OCI-LY3 (cell line): ENCODE measurements around the gene CIAO3.

Experiments
- H2AFZ ChIP-seq: fragments of 200-600, 300-600 bp; shearing (Covaris generic); 2 replicates; pipeline ENCODE4 v1.6.0; 2014; ENCODE audit warnings: antibody characterized with exemption, low read depth, low read length
- H3K27ac ChIP-seq: fragments of 200-600, 300-600 bp; sonication (generic); 2 replicates; pipeline ENCODE4 v1.5.1; 2014; ENCODE audit warnings: mild to moderate bottlenecking, low read length, moderate library complexity, mixed read lengths
- H3K27me3 ChIP-seq: fragments of 200-600, 300-600 bp; sonication (generic); 2 replicates; pipeline ENCODE4 v1.6.1; 2014; ENCODE audit warnings: low read depth, low read length, mixed read lengths
- H3K36me3 ChIP-seq: fragments of 200-600, 300-600 bp; sonication (generic); replicated peaks from 2 replicates; pipeline ENCODE3; 2014; ENCODE audit warnings: low read depth, low read length, mixed read lengths
- H3K4me1 ChIP-seq: fragments of 300-600, 200-600 bp; sonication (generic); 2 replicates; pipeline ENCODE4 v1.6.1; 2014; ENCODE audit warnings: low read length, mixed read lengths
- H3K4me2 ChIP-seq: fragments of 200-600, 300-600 bp; sonication (generic); 2 replicates; pipeline ENCODE4 v1.6.1; 2014; ENCODE audit warnings: low read length, mixed read lengths
- H3K4me3 ChIP-seq: fragments of 300-600, 200-600 bp; sonication (generic); 2 replicates; pipeline ENCODE4 v1.5.1; 2014; ENCODE audit warnings: antibody characterized with exemption, mild to moderate bottlenecking, low read length, moderate library complexity
- H3K79me2 ChIP-seq: fragments of 300-600, 200-600 bp; shearing (Covaris generic); 2 replicates; pipeline ENCODE4 v1.6.1; 2014; ENCODE audit warnings: mild to moderate bottlenecking, low read length, mixed read lengths
- H3K9ac ChIP-seq: fragments of 300-600, 200-600 bp; shearing (Covaris generic); 2 replicates; pipeline ENCODE4 v1.6.0; 2014; ENCODE audit warnings: mild to moderate bottlenecking, low read length, moderate library complexity
- H3K9me3 ChIP-seq: fragments of 200-600, 300-600 bp; shearing (Covaris generic); 2 replicates; pipeline ENCODE4 v1.6.1; 2014; ENCODE audit warnings: low read length, mixed read lengths; ENCODE audit not compliant: insufficient read depth
- H4K20me1 ChIP-seq: fragments of 200-600, 300-600 bp; sonication (generic); 2 replicates; pipeline ENCODE4 v1.6.1; 2016; ENCODE audit warnings: low read length, mixed read lengths; ENCODE audit not compliant: insufficient read depth
- CTCF ChIP-seq: fragments of 200-600, 300-600 bp; sonication (generic); IDR thresholded peaks from 2 replicates; pipeline ENCODE4 v1.5.1; 2014; ENCODE audit warnings: antibody characterized with exemption, low read length, low read depth
- EZH2phosphoT487 ChIP-seq: fragments of 200-600 bp; shearing (Covaris generic); IDR thresholded peaks from 2 replicates; pipeline ENCODE4 v1.6.1; 2018; ENCODE audit warnings: antibody characterized with exemption, mixed run types, low read depth

CIAO3 gene

GRCh38 chr16:736936-737481 is 3.8 kb downstream of the CIAO3 start:
- Histone ChIP-seq H3K27me3 (no peaks in the 10 kb centered on the region), H3K9me3 (no peaks in the 10 kb centered on the region), H3K9ac (no peak overlapping the region), H4K20me1 (no peaks in the 10 kb centered on the region), H3K4me3 (no peak overlapping the region), H3K79me2 (peaks cover 8% of the 10 kb centered on the region; the same call in 1 of the 2 replicates), H3K27ac (peak overlapping the region; percentile 66; the same call in 1 of the 2 replicates), H3K36me3 (peaks cover 11% of the 10 kb centered on the region), H2AFZ (no peak overlapping the region), H3K4me2 (no peak overlapping the region), H3K4me1 (peaks cover 30% of the 10 kb centered on the region)
- TF ChIP-seq EZH2phosphoT487, result no peak
- TF ChIP-seq CTCF, result no peak

GRCh38 chr16:735982-736453 is 4.8 kb downstream of the CIAO3 start:
- Histone ChIP-seq H3K9me3 (no peaks in the 10 kb centered on the region), H3K79me2 (peaks cover 8% of the 10 kb centered on the region; the same call in 1 of the 2 replicates), H4K20me1 (no peaks in the 10 kb centered on the region), H3K9ac (peak overlapping the region; percentile 42; the same call in 1 of the 2 replicates), H2AFZ (no peak overlapping the region), H3K4me3 (0 out of 2 replicates have a peak overlapping the region, but pooled peaks have one; percentile 5), H3K4me1 (peaks cover 30% of the 10 kb centered on the region), H3K27ac (peak overlapping the region; percentile 66), H3K36me3 (peaks cover 11% of the 10 kb centered on the region), H3K4me2 (peak overlapping the region; percentile 18), H3K27me3 (no peaks in the 10 kb centered on the region)
- TF ChIP-seq EZH2phosphoT487 (no peak), CTCF (no peak)

GRCh38 chr16:734981-735881 is 5.6 kb downstream of the CIAO3 start:
- Histone ChIP-seq H4K20me1 (no peaks in the 10 kb centered on the region), H3K4me1 (peaks cover 30% of the 10 kb centered on the region), H2AFZ (no peak overlapping the region), H3K4me2 (peak overlapping the region; percentile 18), H3K79me2 (peaks cover 6% of the 10 kb centered on the region; the same call in 1 of the 2 replicates), H3K9me3 (no peaks in the 10 kb centered on the region), H3K36me3 (peaks cover 11% of the 10 kb centered on the region), H3K27me3 (no peaks in the 10 kb centered on the region), H3K4me3 (0 out of 2 replicates have a peak overlapping the region, but pooled peaks have one; percentile 5), H3K27ac (peak overlapping the region; percentile 66), H3K9ac (peak overlapping the region; percentile 42; the same call in 1 of the 2 replicates)
- TF ChIP-seq CTCF (no peak), EZH2phosphoT487 (no peak)
